GM12878 (cell line): ENCODE results near the gene FAM193A. TPM values are rescaled to one million over a fixed set of nuclear protein-coding genes. Genes with fewer than 3 reads are reported as not detected.

Experiments used
- ATAC-seq: fragments of 200-7000 bp; cut with Tn5 transposase; 3 replicates; pipeline ENCODE4 v1.9.1; 2020; ENCODE audit warnings: mild to moderate bottlenecking, moderate library complexity
- BruUV-seq: library from RNA; stranded (reverse); fragments of 400-500 nt; replicated peaks from 2 replicates; lab custom pipeline; 2021; lab: Mats Ljungman, UMichigan
- CTCF ChIA-PET: fragments of 300-600 bp; sonication (Branson Sonifier 250); formaldehyde crosslinking; extraction: SDS; loops from one replicate; lab custom pipeline; 2021; ENCODE audit warnings: inconsistent platforms; lab: Yijun Ruan, JAX
- POLR2A ChIA-PET: fragments of 350-600 bp; formaldehyde crosslinking; extraction: SDS; loops from one replicate; lab custom pipeline; 2021; ENCODE audit warnings: inconsistent platforms; lab: Charles Lee
- RAD21 ChIA-PET: fragments of 300-600 bp; sonication (Branson Sonifier 250); formaldehyde crosslinking; loops from one replicate; lab custom pipeline; 2023; ENCODE audit warnings: antibody characterized with exemption; ENCODE audit not compliant: unreplicated experiment; lab: Charles Lee
- SMC1A ChIA-PET: fragments of 300-600 bp; sonication (Branson Sonifier 250); formaldehyde crosslinking; loops from one replicate; lab custom pipeline; 2023; ENCODE audit not compliant: unreplicated experiment, uncharacterized antibody; lab: Charles Lee
- DNase-seq: peaks from one replicate; pipeline ENCODE4 v3.0.0-alpha.2; 2011; ENCODE audit warnings: low read depth, low spot score
- FAIRE-seq: peaks from 3 replicates; lab custom pipeline; 2011; peaks lifted over from hg19 to GRCh38; lab: Jason Lieb, UNC
- H2AFZ ChIP-seq: 2 replicates; pipeline ENCODE4 v1.6.0; 2011; ENCODE audit warnings: low read depth, low read length, control low read depth; ENCODE audit not compliant: control insufficient read depth
- H3K27ac ChIP-seq: 2 replicates; pipeline ENCODE4 v1.5.1; 2011; ENCODE audit warnings: control low read depth; ENCODE audit not compliant: control insufficient read depth, insufficient read depth
- H3K27me3 ChIP-seq, 2 experiments: replicated peaks in 1 of 2; 2 replicates each; pipeline versions ENCODE4 v1.6.0 to v1.6.1; 2011; ENCODE audit warnings: low read length in 1 of 2; ENCODE audit not compliant: control insufficient read depth in 2 of 2, insufficient read depth in 2 of 2
- H3K36me3 ChIP-seq, 2 experiments: 2 replicates each; pipeline ENCODE4 v1.5.1; 2011; ENCODE audit warnings: low read length in 1 of 2; ENCODE audit not compliant: control insufficient read depth in 2 of 2, insufficient read depth in 2 of 2
- H3K4me1 ChIP-seq: 2 replicates; pipeline ENCODE4 v1.6.1; 2011; ENCODE audit warnings: mild to moderate bottlenecking, low read length, moderate library complexity, mixed read lengths; ENCODE audit not compliant: control insufficient read depth, insufficient read depth
- H3K4me2 ChIP-seq: 2 replicates; pipeline ENCODE4 v1.6.0; 2011; ENCODE audit warnings: control low read depth; ENCODE audit not compliant: control insufficient read depth, insufficient read depth
- H3K4me3 ChIP-seq: fragments of 200-600 bp; sonication (generic); 2 replicates; pipeline ENCODE4 v1.5.1; 2016
- H3K79me2 ChIP-seq: 2 replicates; pipeline ENCODE4 v1.6.0; 2011; ENCODE audit warnings: low read length; ENCODE audit not compliant: control insufficient read depth, insufficient read depth
- H3K9ac ChIP-seq: 2 replicates; pipeline ENCODE4 v1.8.0; 2011; ENCODE audit warnings: low read length, control low read depth, mixed read lengths; ENCODE audit not compliant: control insufficient read depth, insufficient read depth
- H3K9me3 ChIP-seq: replicated peaks from 3 replicates; pipeline ENCODE4 v1.5.1; 2011; ENCODE audit warnings: mild to moderate bottlenecking, low read length; ENCODE audit not compliant: control insufficient read depth, insufficient read depth
- H4K20me1 ChIP-seq: 2 replicates; pipeline ENCODE4 v1.6.0; 2011; ENCODE audit not compliant: control insufficient read depth, insufficient read depth
- EP300 ChIP-seq, 2 experiments: fragments of 150-350 bp in 1 of 2; IDR thresholded peaks; 2 replicates each; pipeline ENCODE4 v1.6.1; 2011 to 2012; ENCODE audit warnings: low read depth in 2 of 2, low read length in 2 of 2, borderline replicate concordance in 1 of 2, improper control_type of control experiment in 1 of 2, inconsistent platforms in 1 of 2; ENCODE audit not compliant: control insufficient read depth in 1 of 2
- EZH2 ChIP-seq: IDR thresholded peaks from 2 replicates; pipeline ENCODE4 v1.6.1; 2012; ENCODE audit warnings: low read depth, mild to moderate bottlenecking, control low read depth, inconsistent platforms, low read length, borderline replicate concordance; ENCODE audit not compliant: control insufficient read depth
- HDAC6 ChIP-seq: fragments of 200-600 bp; sonication (generic); IDR thresholded peaks from one replicate; pipeline ENCODE4 v1.8.0; 2017; ENCODE audit warnings: antibody characterized with exemption; ENCODE audit not compliant: unreplicated experiment
- IKZF2 ChIP-seq, 2 experiments: fragments of 450-650 bp; IDR thresholded peaks; 2 replicates each; pipeline ENCODE4 v1.6.1; 2017; ENCODE audit warnings: mild to moderate bottlenecking in 2 of 2, moderate library complexity in 2 of 2
- NFYA ChIP-seq: IDR thresholded peaks from 2 replicates; pipeline ENCODE4 v1.6.1; 2011; ENCODE audit warnings: low read depth, mild to moderate bottlenecking, low read length, improper control_type of control experiment, borderline replicate concordance
- NR2C1 ChIP-seq: fragments of 450-650 bp; IDR thresholded peaks from 2 replicates; pipeline ENCODE4 v1.6.1; 2017; ENCODE audit warnings: antibody characterized with exemption, mild to moderate bottlenecking, moderate library complexity
- PAX5 ChIP-seq: IDR thresholded peaks from 2 replicates; pipeline ENCODE4 v1.6.1; 2011; ENCODE audit warnings: low read depth, low read length, borderline replicate concordance
- PML ChIP-seq: IDR thresholded peaks from 2 replicates; pipeline ENCODE4 v1.6.1; 2012; ENCODE audit warnings: low read length, inconsistent platforms
- RUNX3 ChIP-seq: IDR thresholded peaks from 2 replicates; pipeline ENCODE4 v1.6.1; 2012; ENCODE audit warnings: low read length, inconsistent platforms
- SIX5 ChIP-seq: IDR thresholded peaks from 2 replicates; pipeline ENCODE4 v1.6.1; 2011; ENCODE audit warnings: mild to moderate bottlenecking, low read depth, low read length, moderate library complexity; ENCODE audit not compliant: severe bottlenecking
- SMAD5 ChIP-seq: IDR thresholded peaks from 2 replicates; pipeline ENCODE4 v1.6.1; 2016; ENCODE audit warnings: antibody characterized with exemption, low read depth
- SPI1 ChIP-seq: IDR thresholded peaks from 2 replicates; pipeline ENCODE4 v1.6.1; 2011; ENCODE audit warnings: low read depth, mild to moderate bottlenecking, low read length, moderate library complexity, borderline replicate concordance; ENCODE audit not compliant: insufficient read depth
- SREBF1 ChIP-seq: IDR thresholded peaks from 2 replicates; pipeline ENCODE4 v1.6.1; 2012; ENCODE audit warnings: mild to moderate bottlenecking, low read length
- ZNF274 ChIP-seq: IDR thresholded peaks from one replicate; pipeline ENCODE4 v1.8.0; 2011; ENCODE audit not compliant: insufficient read length, insufficient read depth
- ZNF622 ChIP-seq: fragments of 450-650 bp; IDR thresholded peaks from 2 replicates; pipeline ENCODE4 v1.6.1; 2017; ENCODE audit warnings: mild to moderate bottlenecking, inconsistent platforms
- WGBS: methylation state at CpG from one replicate; pipeline ENCODE4 v1.1.6; 2016; ENCODE audit warnings: low lambda C conversion rate; ENCODE audit not compliant: insufficient replicate concordance, insufficient coverage; ENCODE audit errors: missing lambda C conversion rate; 5-methylcytosine and 5-hydroxymethylcytosine counted together
- in situ Hi-C: fragments of 300-500 bp; cut with MboI; formaldehyde crosslinking; loops from 9 replicates; pipeline ENCODE4 v1.14.3; 2018; ENCODE audit warnings: mixed read lengths
- intact Hi-C: fragments of 100-400 bp; cut with micrococcal nuclease; formaldehyde crosslinking; loops from one replicate; pipeline ENCODE4 v1.14.2; 2022; ENCODE audit not compliant: unreplicated experiment
- polyA plus RNA-seq, 11 experiments: library from polyadenylated mRNA; depleted of rRNA in 4 of 11; unstranded in 6 of 11; stranded (reverse) in 5 of 11; fragments of >200 nt; fragmentation: Nextera tagmentation in 4 of 11; fragmentation: Illumina TruSeq in 1 of 11; extraction: Ambion mirVana in 4 of 11; extraction: Trizol in 1 of 11; gene quantifications; 1 replicate in 1 of 11; 2 replicates in 10 of 11; pipeline versions ENCODE4 v1.2.1 to v1.2.3, GENCODE V29; 2011 to 2016; ENCODE audit warnings: inconsistent platforms in 2 of 11, missing spikeins in 2 of 11, low read depth in 1 of 11
- total RNA-seq, 4 experiments: library from RNA; depleted of rRNA in 3 of 4; stranded (reverse); fragments of >200 nt in 3 of 4; fragmentation: Illumina TruSeq in 1 of 4; extraction: Trizol in 1 of 4; gene quantifications; 2 replicates each; pipeline versions ENCODE4 v1.2.1 to v1.2.3, GENCODE V29; 2013 to 2021
- TF ChIP-seq, protein P1 (sequence below): fragments of 450-650 bp; IDR thresholded peaks from 2 replicates; pipeline ENCODE4 v1.6.1; 2017; ENCODE audit warnings: mild to moderate bottlenecking
- TF ChIP-seq, protein P2 (sequence below): IDR thresholded peaks from 2 replicates; pipeline ENCODE4 v1.6.1; 2012; ENCODE audit warnings: low read depth, low read length, improper control_type of control experiment
- TF ChIP-seq, protein P3 (sequence below): IDR thresholded peaks from 2 replicates; pipeline ENCODE4 v1.6.1; 2012; ENCODE audit warnings: low read length, inconsistent platforms
- TF ChIP-seq, protein P4 (sequence below): IDR thresholded peaks from 2 replicates; pipeline ENCODE4 v1.6.1; 2011; ENCODE audit warnings: borderline replicate concordance, low read depth, mild to moderate bottlenecking, moderate library complexity, mixed read lengths, low read length; ENCODE audit not compliant: insufficient read depth; ENCODE audit errors: extremely low read length
- TF ChIP-seq, protein P5 (sequence below): IDR thresholded peaks from 2 replicates; pipeline ENCODE4 v1.6.1; 2012; ENCODE audit warnings: low read depth, low read length, improper control_type of control experiment

The FAM193A gene
- total and polyA plus RNA-seq, 10 of the 15 experiments (the other 5 are each of a cell fraction or from before 2014, with no cell fraction given): 0.52 to 23.3 (median 7.4) TPM

DNA sequence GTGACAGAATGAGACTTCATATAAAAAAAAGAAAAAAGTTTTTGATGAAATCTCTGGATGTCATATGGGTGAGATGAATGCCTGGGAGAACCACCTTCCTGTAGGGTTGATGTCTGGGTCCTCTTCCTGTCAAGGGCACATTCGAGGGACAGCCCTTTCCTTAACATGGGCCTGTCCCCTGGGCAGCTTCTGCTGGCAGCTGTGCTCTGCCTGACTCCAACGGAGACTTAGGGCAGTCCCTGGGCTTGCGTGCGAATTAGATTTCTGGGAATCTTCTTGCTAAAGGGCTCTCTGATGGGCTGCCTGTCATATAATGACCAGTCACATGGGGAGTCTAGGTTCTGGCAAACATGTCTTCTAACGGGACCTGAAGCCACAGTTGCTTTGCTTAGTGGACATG is 179.0 kb downstream of the FAM193A start (continued):
- TF ChIP-seq EZH2: no peak
- no peak for TF ChIP-seq ZNF274
- TF ChIP-seq SPI1: no peak
- TF ChIP-seq PML: no peak
- TF ChIP-seq, protein P1, sequence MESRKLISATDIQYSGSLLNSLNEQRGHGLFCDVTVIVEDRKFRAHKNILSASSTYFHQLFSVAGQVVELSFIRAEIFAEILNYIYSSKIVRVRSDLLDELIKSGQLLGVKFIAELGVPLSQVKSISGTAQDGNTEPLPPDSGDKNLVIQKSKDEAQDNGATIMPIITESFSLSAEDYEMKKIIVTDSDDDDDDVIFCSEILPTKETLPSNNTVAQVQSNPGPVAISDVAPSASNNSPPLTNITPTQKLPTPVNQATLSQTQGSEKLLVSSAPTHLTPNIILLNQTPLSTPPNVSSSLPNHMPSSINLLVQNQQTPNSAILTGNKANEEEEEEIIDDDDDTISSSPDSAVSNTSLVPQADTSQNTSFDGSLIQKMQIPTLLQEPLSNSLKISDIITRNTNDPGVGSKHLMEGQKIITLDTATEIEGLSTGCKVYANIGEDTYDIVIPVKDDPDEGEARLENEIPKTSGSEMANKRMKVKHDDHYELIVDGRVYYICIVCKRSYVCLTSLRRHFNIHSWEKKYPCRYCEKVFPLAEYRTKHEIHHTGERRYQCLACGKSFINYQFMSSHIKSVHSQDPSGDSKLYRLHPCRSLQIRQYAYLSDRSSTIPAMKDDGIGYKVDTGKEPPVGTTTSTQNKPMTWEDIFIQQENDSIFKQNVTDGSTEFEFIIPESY: no peak
- no peak for TF ChIP-seq SIX5
- no peak for TF ChIP-seq IKZF2 (IDR thresholded peaks at IDR 0.05)
- no peak for TF ChIP-seq HDAC6
- TF ChIP-seq, protein P2, sequence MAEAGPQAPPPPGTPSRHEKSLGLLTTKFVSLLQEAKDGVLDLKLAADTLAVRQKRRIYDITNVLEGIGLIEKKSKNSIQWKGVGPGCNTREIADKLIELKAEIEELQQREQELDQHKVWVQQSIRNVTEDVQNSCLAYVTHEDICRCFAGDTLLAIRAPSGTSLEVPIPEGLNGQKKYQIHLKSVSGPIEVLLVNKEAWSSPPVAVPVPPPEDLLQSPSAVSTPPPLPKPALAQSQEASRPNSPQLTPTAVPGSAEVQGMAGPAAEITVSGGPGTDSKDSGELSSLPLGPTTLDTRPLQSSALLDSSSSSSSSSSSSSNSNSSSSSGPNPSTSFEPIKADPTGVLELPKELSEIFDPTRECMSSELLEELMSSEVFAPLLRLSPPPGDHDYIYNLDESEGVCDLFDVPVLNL: no peak
- no peak for TF ChIP-seq PAX5
- no peak for TF ChIP-seq SMAD5

DNA sequence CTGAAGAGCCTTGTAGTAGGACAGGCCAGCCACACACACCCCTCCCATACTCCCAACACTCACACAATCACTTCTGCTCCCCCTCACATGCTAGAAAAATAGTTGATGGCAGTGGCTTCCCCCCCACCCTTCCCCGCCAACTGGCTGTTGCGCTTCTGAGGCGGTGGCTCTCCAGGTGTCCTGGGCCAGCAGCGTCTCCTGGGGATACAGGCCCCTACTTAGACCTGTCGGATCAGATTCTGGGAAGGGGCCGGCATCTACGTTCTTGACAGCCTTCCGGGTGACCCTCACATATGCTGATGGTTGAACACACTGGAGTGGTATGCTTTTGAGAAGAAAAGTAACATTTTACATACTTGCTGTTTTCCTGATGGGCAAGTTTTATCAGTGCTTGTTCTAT is 179.8 kb downstream of the FAM193A start:
- Histone ChIP-seq H3K9me3 (no peaks in the 10 kb centered on the region), H2AFZ (no peak overlapping the region), H3K4me2 (no peak overlapping the region), H3K27me3 (no peaks in the 10 kb centered on the region), H3K27ac (no peak overlapping the region), H4K20me1 (no peaks in the 10 kb centered on the region), H3K4me1 (peaks cover 20% of the 10 kb centered on the region), H3K36me3 (peaks cover 2 to 14% of the 10 kb centered on the region in 2 experiments), H3K4me3 (no peak overlapping the region), H3K9ac (no peak overlapping the region), H3K79me2 (no peaks in the 10 kb centered on the region; the same call in 1 of the 2 replicates)
- FAIRE-seq: no peak
- whole genome bisulfite sequencing: over 99% methylated on average over 8 of the region's 8 CpGs
- ATAC-seq: no peak
- SMC1A ChIA-PET: no interaction called here
- intact Hi-C loops: no loop called here
- no peak for DNase-seq
- POLR2A ChIA-PET: no interaction called here
- in situ Hi-C loops: no loop called here
- RAD21 ChIA-PET: no interaction called here
- no TSS peak for BruUV-seq
- CTCF ChIA-PET: no interaction called here
- no peak for TF ChIP-seq NR2C1
- no peak for TF ChIP-seq NFYA
- TF ChIP-seq, protein P3, sequence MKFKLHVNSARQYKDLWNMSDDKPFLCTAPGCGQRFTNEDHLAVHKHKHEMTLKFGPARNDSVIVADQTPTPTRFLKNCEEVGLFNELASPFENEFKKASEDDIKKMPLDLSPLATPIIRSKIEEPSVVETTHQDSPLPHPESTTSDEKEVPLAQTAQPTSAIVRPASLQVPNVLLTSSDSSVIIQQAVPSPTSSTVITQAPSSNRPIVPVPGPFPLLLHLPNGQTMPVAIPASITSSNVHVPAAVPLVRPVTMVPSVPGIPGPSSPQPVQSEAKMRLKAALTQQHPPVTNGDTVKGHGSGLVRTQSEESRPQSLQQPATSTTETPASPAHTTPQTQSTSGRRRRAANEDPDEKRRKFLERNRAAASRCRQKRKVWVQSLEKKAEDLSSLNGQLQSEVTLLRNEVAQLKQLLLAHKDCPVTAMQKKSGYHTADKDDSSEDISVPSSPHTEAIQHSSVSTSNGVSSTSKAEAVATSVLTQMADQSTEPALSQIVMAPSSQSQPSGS: no peak
- TF ChIP-seq RUNX3: no peak
- TF ChIP-seq ZNF622: no peak
- TF ChIP-seq EP300 (IDR thresholded peaks at IDR 0.05; ENCODE audit: borderline replicate concordance in 1 of 2, control insufficient read depth in 1 of 2, low read depth in 2 of 2, low read length in 2 of 2): no peak
- no peak for TF ChIP-seq SREBF1
- TF ChIP-seq, protein P4, sequence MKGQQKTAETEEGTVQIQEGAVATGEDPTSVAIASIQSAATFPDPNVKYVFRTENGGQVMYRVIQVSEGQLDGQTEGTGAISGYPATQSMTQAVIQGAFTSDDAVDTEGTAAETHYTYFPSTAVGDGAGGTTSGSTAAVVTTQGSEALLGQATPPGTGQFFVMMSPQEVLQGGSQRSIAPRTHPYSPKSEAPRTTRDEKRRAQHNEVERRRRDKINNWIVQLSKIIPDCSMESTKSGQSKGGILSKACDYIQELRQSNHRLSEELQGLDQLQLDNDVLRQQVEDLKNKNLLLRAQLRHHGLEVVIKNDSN: no peak
- TF ChIP-seq, protein P5, sequence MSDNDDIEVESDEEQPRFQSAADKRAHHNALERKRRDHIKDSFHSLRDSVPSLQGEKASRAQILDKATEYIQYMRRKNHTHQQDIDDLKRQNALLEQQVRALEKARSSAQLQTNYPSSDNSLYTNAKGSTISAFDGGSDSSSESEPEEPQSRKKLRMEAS: no peak
